IMR-90 (cell line): Measurements from ENCODE around the gene TAB2. TPM values are rescaled to one million over a fixed set of nuclear protein-coding genes. Genes with fewer than 3 reads are reported as not detected.

Experiments
- ATAC-seq: fragments of 200-7000 bp; cut with Tn5 transposase; 2 replicates; pipeline ENCODE4 v1.9.1; 2020; ENCODE audit warnings: low read depth, mild to moderate bottlenecking, moderate library complexity
- BruUV-seq: library from RNA; stranded (reverse); fragments of 400-500 nt; replicated peaks from 2 replicates; lab custom pipeline; 2021; lab: Mats Ljungman, UMichigan
- CTCF ChIA-PET: fragments of 300-600 bp; formaldehyde crosslinking; extraction: SDS; loops from one replicate; lab custom pipeline; 2021; ENCODE audit warnings: antibody characterized with exemption; lab: Yijun Ruan, JAX
- POLR2A ChIA-PET: fragments of 300-600 bp; sonication (Branson Sonifier 250); formaldehyde crosslinking; loops from one replicate; lab custom pipeline; 2022; ENCODE audit warnings: antibody characterized with exemption; ENCODE audit not compliant: unreplicated experiment; lab: Charles Lee
- DNase-seq: peaks from one replicate; pipeline ENCODE4 v3.0.0; 2013
- H2AFZ ChIP-seq: replicated peaks from 2 replicates; pipeline ENCODE3; 2013; ENCODE audit warnings: low read length, mild to moderate bottlenecking; ENCODE audit not compliant: poor library complexity
- H2AK5ac ChIP-seq: 2 replicates; pipeline ENCODE4 v1.6.1; 2013; ENCODE audit warnings: low read depth, low read length, inconsistent platforms
- H2AK9ac ChIP-seq: replicated peaks from 2 replicates; pipeline ENCODE3; 2013; ENCODE audit warnings: mild to moderate bottlenecking, low read depth, low read length, moderate library complexity; ENCODE audit not compliant: poor library complexity
- H2BK120ac ChIP-seq: 2 replicates; pipeline ENCODE4 v1.6.1; 2013; ENCODE audit warnings: low read depth, low read length, inconsistent platforms
- H2BK15ac ChIP-seq: 3 replicates; pipeline ENCODE4 v1.6.1; 2013; ENCODE audit warnings: low read depth, low read length, inconsistent platforms
- H2BK20ac ChIP-seq: 2 replicates; pipeline ENCODE4 v1.6.1; 2013; ENCODE audit warnings: low read depth, mild to moderate bottlenecking, inconsistent platforms, low read length, moderate library complexity
- H2BK5ac ChIP-seq: 2 replicates; pipeline ENCODE4 v1.6.1; 2013; ENCODE audit warnings: mild to moderate bottlenecking, low read depth, low read length, inconsistent platforms; ENCODE audit not compliant: poor library complexity, severe bottlenecking
- H3K14ac ChIP-seq: replicated peaks from 2 replicates; pipeline ENCODE4 v1.6.1; 2013; ENCODE audit warnings: low read depth, low read length, inconsistent platforms
- H3K18ac ChIP-seq: 2 replicates; pipeline ENCODE4 v1.6.1; 2013; ENCODE audit warnings: low read depth, low read length, control low read depth
- H3K23ac ChIP-seq: 2 replicates; pipeline ENCODE4 v1.6.1; 2013; ENCODE audit warnings: low read depth, low read length, inconsistent platforms
- H3K27ac ChIP-seq: 2 replicates; pipeline ENCODE4 v1.5.1; 2013; ENCODE audit warnings: mild to moderate bottlenecking, control low read depth, low read length; ENCODE audit not compliant: insufficient read depth
- H3K27me3 ChIP-seq: 2 replicates; pipeline ENCODE4 v1.6.1; 2013; ENCODE audit warnings: low read length; ENCODE audit not compliant: control insufficient read depth, insufficient read depth
- H3K36me3 ChIP-seq: 2 replicates; pipeline ENCODE4 v1.6.1; 2013; ENCODE audit warnings: low read length, mixed read lengths; ENCODE audit not compliant: control insufficient read depth, insufficient read depth
- H3K4ac ChIP-seq: 2 replicates; pipeline ENCODE4 v1.6.1; 2013; ENCODE audit warnings: low read depth, low read length, inconsistent platforms
- H3K4me1 ChIP-seq: 2 replicates; pipeline ENCODE4 v1.6.1; 2013; ENCODE audit warnings: low read length, mixed read lengths; ENCODE audit not compliant: control insufficient read depth, insufficient read depth
- H3K4me2 ChIP-seq: 2 replicates; pipeline ENCODE4 v1.6.1; 2013; ENCODE audit warnings: low read depth, mild to moderate bottlenecking, control low read depth, low read length, moderate library complexity
- H3K4me3 ChIP-seq: 2 replicates; pipeline ENCODE4 v1.5.1; 2013; ENCODE audit warnings: low read depth, mild to moderate bottlenecking, control low read depth, low read length, moderate library complexity; ENCODE audit not compliant: insufficient read depth
- H3K56ac ChIP-seq: 2 replicates; pipeline ENCODE4 v1.6.1; 2013; ENCODE audit warnings: low read length, inconsistent platforms; ENCODE audit not compliant: insufficient read depth; ENCODE audit errors: extremely low read depth
- H3K79me1 ChIP-seq, 2 experiments: 2 replicates each; pipeline ENCODE4 v1.6.1; 2013; ENCODE audit warnings: low read length in 2 of 2, inconsistent platforms in 1 of 2, low read depth in 1 of 2
- H3K9ac ChIP-seq: 2 replicates; pipeline ENCODE4 v1.6.1; 2013; ENCODE audit warnings: low read depth, low read length, control low read depth
- H3K9me1 ChIP-seq: 2 replicates; pipeline ENCODE4 v1.6.1; 2013; ENCODE audit warnings: low read length, inconsistent platforms; ENCODE audit not compliant: insufficient read depth
- H3K9me3 ChIP-seq: 2 replicates; pipeline ENCODE4 v1.6.1; 2013; ENCODE audit warnings: low read length; ENCODE audit not compliant: control insufficient read depth, insufficient read depth
- H4K20me1 ChIP-seq: 2 replicates; pipeline ENCODE4 v1.6.1; 2013; ENCODE audit warnings: low read length, inconsistent platforms; ENCODE audit not compliant: insufficient read depth
- H4K5ac ChIP-seq: 2 replicates; pipeline ENCODE4 v1.6.1; 2013; ENCODE audit warnings: mild to moderate bottlenecking, low read depth, low read length, control low read depth
- H4K8ac ChIP-seq, 2 experiments: 2 replicates each; pipeline ENCODE4 v1.6.1; 2013; ENCODE audit warnings: low read depth in 2 of 2, low read length in 2 of 2, control low read depth in 1 of 2, inconsistent platforms in 1 of 2
- H4K91ac ChIP-seq: 2 replicates; pipeline ENCODE4 v1.6.1; 2013; ENCODE audit warnings: low read depth, low read length, inconsistent platforms; ENCODE audit not compliant: insufficient read depth
- BHLHE40 ChIP-seq: fragments of 150-350 bp; IDR thresholded peaks from 2 replicates; pipeline ENCODE4 v1.6.1; 2016; ENCODE audit warnings: mild to moderate bottlenecking, low read depth, low read length
- CEBPB ChIP-seq: IDR thresholded peaks from 2 replicates; pipeline ENCODE4 v1.6.1; 2012; ENCODE audit warnings: low read depth, low read length, improper control_type of control experiment
- CTCF ChIP-seq: conservative IDR thresholded peaks from 2 replicates; pipeline ENCODE4 v1.5.1; 2012; ENCODE audit warnings: mild to moderate bottlenecking, low read depth, low read length, improper control_type of control experiment
- FOS ChIP-seq: fragments of 150-350 bp; IDR thresholded peaks from 2 replicates; pipeline ENCODE4 v1.6.1; 2016; ENCODE audit warnings: low read depth, low read length
- MAZ ChIP-seq: IDR thresholded peaks from 2 replicates; pipeline ENCODE4 v1.6.1; 2012; ENCODE audit warnings: low read depth, mild to moderate bottlenecking, low read length, improper control_type of control experiment, moderate library complexity, borderline replicate concordance
- USF2 ChIP-seq: fragments of 150-350 bp; IDR thresholded peaks from 2 replicates; pipeline ENCODE4 v1.6.1; 2017; ENCODE audit warnings: mild to moderate bottlenecking, antibody characterized with exemption, low read length, low read depth
- WGBS, 2 experiments: methylation state at CpG; one replicate each; pipeline versions ENCODE4 v1.1.5 to v1.1.7; 2013; ENCODE audit warnings: missing lambda C conversion rate in 2 of 2; ENCODE audit not compliant: insufficient read length in 1 of 2; ENCODE audit errors: extremely low coverage in 2 of 2; 5-methylcytosine and 5-hydroxymethylcytosine counted together
- dilution Hi-C: fragments of 300-500 bp; cut with HindIII; formaldehyde crosslinking; loops from one replicate; pipeline ENCODE4 v1.14.3; 2018; ENCODE audit warnings: low sequenced_read_pairs; ENCODE audit not compliant: unreplicated experiment
- in situ Hi-C: fragments of 300-500 bp; cut with MboI; formaldehyde crosslinking; loops from 3 replicates; pipeline ENCODE4 v1.14.3; 2019; ENCODE audit warnings: low sequenced_read_pairs, inconsistent platforms, mixed read lengths
- intact Hi-C: fragments of 100-400 bp; cut with micrococcal nuclease; formaldehyde crosslinking; loops from 2 replicates; pipeline ENCODE4 v1.10.0; 2022
- polyA plus RNA-seq, 3 experiments: library from polyadenylated mRNA; depleted of rRNA; stranded (reverse); fragments of >200 nt; gene quantifications; 2 replicates each; pipeline ENCODE4 v1.2.3, GENCODE V29; 2012; ENCODE audit warnings: low replicate concordance in 1 of 3
- total RNA-seq: library from RNA; depleted of rRNA; stranded (reverse); fragments of >200 nt; gene quantifications from 2 replicates; pipeline ENCODE4 v1.2.3, GENCODE V29; 2012

The TAB2 gene
- total and polyA plus RNA-seq, 2 of the 4 experiments (the other 2 are of a cell fraction) = 20.8 to 25.3 TPM

- dilution Hi-C loops = no loop called here
- Histone ChIP-seq H2BK5ac (no peak overlapping the region), H3K9ac (no peak overlapping the region)
These were observed 142.2 kb downstream of the TAB2 start for GRCh38 chr6:149459761-149460160.

More at GRCh38 chr6:149459761-149460160, 142.2 kb downstream of the TAB2 start:
- no peak overlapping the region for H2BK20ac ChIP-seq
- peak; percentile 73 for DNase-seq
- no peak overlapping the region for H3K4me2 ChIP-seq
- H4K20me1 ChIP-seq = no peaks in the 10 kb centered on the region
- H3K23ac ChIP-seq = no peak overlapping the region
- no peaks in the 10 kb centered on the region for H3K79me1 ChIP-seq
- 0 out of 2 replicates have a peak, but pooled peaks cover 4% of the 10 kb centered on the region for H3K9me1 ChIP-seq
- no peak overlapping the region for H3K27ac ChIP-seq
- H4K8ac ChIP-seq = no peak overlapping the region
- TF ChIP-seq MAZ = no peak
- peak; percentile 59; the same call in 1 of the 2 replicates for TF ChIP-seq USF2
- no peak for TF ChIP-seq CTCF
- no peak for TF ChIP-seq CEBPB
- TF ChIP-seq FOS = peak; percentile 59
- peak; percentile 57; the same call in 1 of the 2 replicates for TF ChIP-seq BHLHE40
- H3K18ac ChIP-seq = no peak overlapping the region
- ChIA-PET POLR2A (no interaction called here), CTCF (no interaction called here)
- no CpG with 5 or more reads among the region's 5 CpGs for WGBS, 2 experiments
- no peak overlapping the region for H2BK15ac ChIP-seq
- no peak overlapping the region for H3K14ac ChIP-seq
- H4K91ac ChIP-seq = no peak overlapping the region
- no peak overlapping the region for H3K56ac ChIP-seq
- no peaks in the 10 kb centered on the region for H3K9me3 ChIP-seq
- BruUV-seq = no TSS peak
- H4K5ac ChIP-seq = no peak overlapping the region
- peak; percentile 28; the same call in 1 of the 2 replicates for ATAC-seq
- no peaks in the 10 kb centered on the region for H3K36me3 ChIP-seq
- H2AK5ac ChIP-seq = no peak overlapping the region
- H3K27me3 ChIP-seq = no peaks in the 10 kb centered on the region
- no peak overlapping the region for H2BK120ac ChIP-seq
- no peak overlapping the region for H2AFZ ChIP-seq
- no peak overlapping the region for H2AK9ac ChIP-seq
- H3K4me1 ChIP-seq = peaks cover 13% of the 10 kb centered on the region
- intact Hi-C loops = no loop called here
- no peak overlapping the region for H3K4me3 ChIP-seq
- in situ Hi-C loops = no loop called here
- no peak overlapping the region for H3K4ac ChIP-seq
